PFSK-1 (cell line): Measurements from ENCODE around the gene TUBB4A.

ENCODE experiments used
- FOXP2 ChIP-seq: optimal IDR thresholded peaks from 2 replicates; pipeline ENCODE3; 2011; ENCODE audit warnings: borderline replicate concordance, control low read depth, inconsistent platforms; ENCODE audit not compliant: insufficient read depth; ENCODE audit errors: extremely low read length, extremely low read depth
- POLR2AphosphoS5 ChIP-seq: IDR thresholded peaks from 2 replicates; pipeline ENCODE4 v1.6.1; 2012; ENCODE audit warnings: low read depth, mild to moderate bottlenecking, control low read depth, low read length, moderate library complexity
- SIN3A ChIP-seq: IDR thresholded peaks from 2 replicates; pipeline ENCODE4 v1.6.1; 2012; ENCODE audit warnings: mild to moderate bottlenecking, low read length, moderate library complexity, borderline replicate concordance; ENCODE audit not compliant: insufficient read depth
- TAF1 ChIP-seq: IDR thresholded peaks from 2 replicates; pipeline ENCODE4 v1.6.1; 2012; ENCODE audit warnings: low read length, control low read depth, borderline replicate concordance; ENCODE audit not compliant: insufficient read depth
- TF ChIP-seq, protein P1 (sequence below), 2 experiments: IDR thresholded peaks; 2 replicates each; pipeline versions ENCODE4 v1.6.1 to v1.8.0; 2011 to 2012; ENCODE audit warnings: low read depth in 2 of 2, low read length in 2 of 2, control low read depth in 1 of 2, inconsistent platforms in 1 of 2, mild to moderate bottlenecking in 1 of 2, moderate library complexity in 1 of 2; ENCODE audit not compliant: insufficient read depth in 1 of 2

The TUBB4A gene

DNA sequence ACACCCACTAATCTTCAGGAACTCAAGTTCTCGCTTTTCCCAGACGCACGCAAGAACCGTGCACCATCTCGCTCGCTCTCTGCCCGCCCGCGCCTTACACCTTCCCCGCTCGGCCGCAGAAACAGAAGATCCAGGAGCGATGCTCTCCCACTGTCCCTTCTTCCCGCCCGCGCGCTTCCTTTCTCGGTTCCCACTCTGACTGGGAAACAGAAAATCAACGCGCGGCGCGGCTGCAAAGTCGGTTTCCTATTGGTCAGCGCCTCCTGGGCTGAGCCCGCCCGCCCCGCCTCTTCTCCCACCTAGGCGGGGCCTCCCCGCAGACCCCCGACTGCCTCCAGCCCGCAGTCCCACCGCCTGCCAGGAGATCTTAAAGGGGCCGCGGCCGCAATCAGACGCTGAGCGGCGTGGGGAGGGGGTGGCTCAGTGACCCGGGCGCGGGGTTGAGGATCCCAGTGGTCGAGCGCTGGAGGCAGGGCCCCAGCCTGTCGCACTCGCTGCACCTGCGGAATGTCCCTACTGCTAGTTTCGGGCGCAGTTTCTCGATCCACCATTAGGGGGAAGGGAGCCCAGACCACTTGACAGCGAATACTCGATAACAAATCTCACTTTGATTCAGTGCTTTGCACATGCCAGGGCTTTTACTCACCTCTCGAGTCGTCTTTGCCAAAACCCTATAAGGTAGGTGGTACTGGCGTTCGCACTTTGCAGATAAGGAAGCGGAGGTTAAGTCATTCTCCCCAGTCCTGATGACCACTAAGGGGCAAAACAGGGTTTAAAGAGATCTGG lies 41.8 kb downstream of the TUBB4A start:
- TF ChIP-seq, protein P1, sequence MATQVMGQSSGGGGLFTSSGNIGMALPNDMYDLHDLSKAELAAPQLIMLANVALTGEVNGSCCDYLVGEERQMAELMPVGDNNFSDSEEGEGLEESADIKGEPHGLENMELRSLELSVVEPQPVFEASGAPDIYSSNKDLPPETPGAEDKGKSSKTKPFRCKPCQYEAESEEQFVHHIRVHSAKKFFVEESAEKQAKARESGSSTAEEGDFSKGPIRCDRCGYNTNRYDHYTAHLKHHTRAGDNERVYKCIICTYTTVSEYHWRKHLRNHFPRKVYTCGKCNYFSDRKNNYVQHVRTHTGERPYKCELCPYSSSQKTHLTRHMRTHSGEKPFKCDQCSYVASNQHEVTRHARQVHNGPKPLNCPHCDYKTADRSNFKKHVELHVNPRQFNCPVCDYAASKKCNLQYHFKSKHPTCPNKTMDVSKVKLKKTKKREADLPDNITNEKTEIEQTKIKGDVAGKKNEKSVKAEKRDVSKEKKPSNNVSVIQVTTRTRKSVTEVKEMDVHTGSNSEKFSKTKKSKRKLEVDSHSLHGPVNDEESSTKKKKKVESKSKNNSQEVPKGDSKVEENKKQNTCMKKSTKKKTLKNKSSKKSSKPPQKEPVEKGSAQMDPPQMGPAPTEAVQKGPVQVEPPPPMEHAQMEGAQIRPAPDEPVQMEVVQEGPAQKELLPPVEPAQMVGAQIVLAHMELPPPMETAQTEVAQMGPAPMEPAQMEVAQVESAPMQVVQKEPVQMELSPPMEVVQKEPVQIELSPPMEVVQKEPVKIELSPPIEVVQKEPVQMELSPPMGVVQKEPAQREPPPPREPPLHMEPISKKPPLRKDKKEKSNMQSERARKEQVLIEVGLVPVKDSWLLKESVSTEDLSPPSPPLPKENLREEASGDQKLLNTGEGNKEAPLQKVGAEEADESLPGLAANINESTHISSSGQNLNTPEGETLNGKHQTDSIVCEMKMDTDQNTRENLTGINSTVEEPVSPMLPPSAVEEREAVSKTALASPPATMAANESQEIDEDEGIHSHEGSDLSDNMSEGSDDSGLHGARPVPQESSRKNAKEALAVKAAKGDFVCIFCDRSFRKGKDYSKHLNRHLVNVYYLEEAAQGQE (IDR thresholded peaks at IDR 0.05; ENCODE audit: insufficient read depth in 1 of 2, low read depth in 2 of 2, low read length in 2 of 2): no peak
- no peak for TF ChIP-seq TAF1
- TF ChIP-seq SIN3A: no peak; the same call in 1 of the 2 replicates
- TF ChIP-seq POLR2AphosphoS5: 0 out of 2 replicates have a peak, but pooled peaks have one; percentile 32
- peak; percentile 8 for TF ChIP-seq FOXP2

DNA sequence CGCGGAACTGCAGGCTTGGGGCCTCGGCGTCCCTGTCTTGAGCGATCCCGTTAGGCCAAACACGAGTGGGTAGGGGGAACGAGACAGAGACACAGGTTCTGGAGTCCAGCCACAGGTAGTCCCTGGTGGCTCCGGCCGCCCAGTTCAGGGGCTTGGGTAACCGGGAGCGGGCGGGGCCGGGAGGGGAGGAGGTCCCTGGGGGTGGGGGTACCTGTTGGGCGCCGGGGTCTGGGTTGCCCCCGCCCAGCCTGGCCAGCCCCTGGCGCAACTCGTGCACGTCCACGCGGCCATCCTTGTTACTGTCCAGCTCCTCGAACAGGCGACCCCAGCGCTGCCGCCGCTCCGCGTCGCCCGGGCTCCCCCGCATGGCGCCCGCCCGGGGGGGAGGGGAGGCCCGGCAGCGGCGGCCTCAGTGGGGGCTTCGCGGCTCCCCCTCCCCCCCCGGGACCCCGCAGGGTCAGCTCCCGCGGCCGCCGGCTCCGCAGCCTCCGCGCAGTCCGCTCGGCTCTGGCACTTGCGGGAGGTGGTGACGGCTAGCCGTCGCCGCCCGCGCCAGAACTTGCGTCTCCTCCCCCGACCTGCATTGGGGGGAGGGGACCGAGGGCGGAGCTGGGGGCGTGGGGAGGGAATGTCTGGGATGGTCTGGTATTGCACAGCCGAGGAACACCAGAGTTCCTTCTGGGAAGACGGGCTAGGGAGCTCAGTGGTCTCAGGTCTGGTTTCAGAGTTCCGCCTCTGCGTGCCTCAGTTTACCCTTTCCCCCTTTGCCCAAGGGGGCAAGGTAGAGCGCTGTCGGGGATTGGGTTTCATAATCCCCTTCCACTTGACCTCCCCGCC lies 42.6 kb downstream of the TUBB4A start, which contains the start of gene SLC25A23:
Gene SLC25A23 (minus strand): TSS at position 531 of the 837 bp plus-strand sequence. CDS start 164 bp downstream, at position 367.
- no peak for TF ChIP-seq SIN3A
- peak; percentile 34; the same call in 1 of the 2 replicates for TF ChIP-seq POLR2AphosphoS5
- no peak for TF ChIP-seq TAF1
- peak; percentile 79 for TF ChIP-seq FOXP2
- TF ChIP-seq, protein P1 (IDR thresholded peaks at IDR 0.05; ENCODE audit: insufficient read depth in 1 of 2, low read depth in 2 of 2, low read length in 2 of 2): 0 out of 4 replicates have a peak, but pooled peaks of 1 of the 2 experiments have one; percentile 19

DNA sequence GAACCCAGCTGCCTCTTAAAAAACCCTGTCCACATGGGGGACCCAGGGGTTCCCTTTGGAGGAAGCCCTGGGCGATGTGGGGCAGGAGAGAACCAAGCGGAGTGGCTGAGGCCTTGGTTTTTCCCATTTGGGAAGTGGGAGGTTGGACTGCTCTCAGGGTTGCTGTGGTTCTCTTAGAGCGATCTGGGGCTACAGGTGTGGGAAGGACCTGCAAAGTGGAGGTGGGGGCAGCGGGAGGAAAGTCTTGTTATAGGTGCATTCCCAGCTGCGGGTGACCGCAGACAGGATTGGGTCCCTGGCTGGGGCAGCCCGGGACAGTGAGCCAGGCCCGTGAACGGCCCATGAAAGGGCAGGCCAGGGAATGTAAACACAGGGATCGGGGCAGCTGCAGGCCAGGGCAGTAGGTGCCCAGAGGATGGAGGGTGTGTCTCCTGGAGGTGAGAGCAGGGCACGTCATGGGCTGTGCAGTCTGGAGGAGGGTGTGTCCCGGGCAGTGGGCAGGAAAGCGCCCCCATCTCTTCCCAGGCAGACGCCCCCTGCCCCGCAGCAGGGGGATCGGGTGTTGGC lies 43.3 kb downstream of the TUBB4A start:
- TF ChIP-seq, protein P1 (IDR thresholded peaks at IDR 0.05; ENCODE audit: insufficient read depth in 1 of 2, low read depth in 2 of 2, low read length in 2 of 2): no peak
- no peak for TF ChIP-seq FOXP2
- no peak for TF ChIP-seq POLR2AphosphoS5
- TF ChIP-seq SIN3A: no peak
- TF ChIP-seq TAF1: no peak

DNA sequence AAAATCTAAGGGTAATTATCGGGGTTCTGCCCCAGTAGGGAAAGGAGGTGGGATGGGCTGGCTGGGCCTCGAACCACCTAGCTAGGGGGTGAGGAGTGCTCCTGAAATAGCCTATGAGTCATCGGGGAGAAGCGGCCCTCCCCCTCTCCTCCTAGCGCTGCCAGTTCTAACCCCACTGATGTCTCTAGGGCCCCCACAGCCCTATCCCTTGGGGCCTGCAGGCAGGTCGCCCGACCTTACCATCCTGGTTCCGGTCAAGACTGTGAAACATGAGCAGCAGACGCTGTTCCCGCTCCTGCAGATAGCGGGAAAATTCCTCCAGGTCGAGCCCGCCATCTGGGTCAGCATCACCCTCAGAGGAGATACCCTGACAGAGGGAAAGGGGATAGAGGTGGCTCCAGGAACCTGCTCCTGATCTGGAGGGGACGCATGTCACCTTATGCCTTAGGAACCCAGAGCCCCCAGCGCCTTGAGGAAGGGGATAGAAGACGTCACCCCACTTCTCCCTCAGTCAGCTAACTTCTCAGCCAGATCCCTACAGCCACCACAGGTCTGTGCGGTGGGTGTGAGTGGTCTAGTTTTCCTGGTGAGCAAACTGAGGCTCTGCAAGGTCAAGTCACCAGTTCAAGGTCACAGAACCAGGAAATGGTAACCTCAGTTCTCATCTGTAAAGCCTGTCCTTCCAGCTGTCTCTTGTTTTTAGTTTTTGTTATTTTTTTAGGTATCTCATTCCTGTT lies 44.0 kb downstream of the TUBB4A start:
- TF ChIP-seq POLR2AphosphoS5 (no peak), TAF1 (no peak), SIN3A (no peak), FOXP2 (no peak)
- TF ChIP-seq, protein P1 (IDR thresholded peaks at IDR 0.05; ENCODE audit: insufficient read depth in 1 of 2, low read depth in 2 of 2, low read length in 2 of 2): no peak
